Cortex of kidney (tissue), 1 donor: ENCODE measurements around the gene CDR2.
"Not testable (repeated sequence)": the region's sequence is repeated elsewhere in the genome, so short reads cannot be mapped to it uniquely, and the experiment has no call there.

Source experiments
- DNase-seq: peaks from one replicate; lab custom pipeline; 2025; lab: John Stamatoyannopoulos, UW

Gene CDR2

DNA sequence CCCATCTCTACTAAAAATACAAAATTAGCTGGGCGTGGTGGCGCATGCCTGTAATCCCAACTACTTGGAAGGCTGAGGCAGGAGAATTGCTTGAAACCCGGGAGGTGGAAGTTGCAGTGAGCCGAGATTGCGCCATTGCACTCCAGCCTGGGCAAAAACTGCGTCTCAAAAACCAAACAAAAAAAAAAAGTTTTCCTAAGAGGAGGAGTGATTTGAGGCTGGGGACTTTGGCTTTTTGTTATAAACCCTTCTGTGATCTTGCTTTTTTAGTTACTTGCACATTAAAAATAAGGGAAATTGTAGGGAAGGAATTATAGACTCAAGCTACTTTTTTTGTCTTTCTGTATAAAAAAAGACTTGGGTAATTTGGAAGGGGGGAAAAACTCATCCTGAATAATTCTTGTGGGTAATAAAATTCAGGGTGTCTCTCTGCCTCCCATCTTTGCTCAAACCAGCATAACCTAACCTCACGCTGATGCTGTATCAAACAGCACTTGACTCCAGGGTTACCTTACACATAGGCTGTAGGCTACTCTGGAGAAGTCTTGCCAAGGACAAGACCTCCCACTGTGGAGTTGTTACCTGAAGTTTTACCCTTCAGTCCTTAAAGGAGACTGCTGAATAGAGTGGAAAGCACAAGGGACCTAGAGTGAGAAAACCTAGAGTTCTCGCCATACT, 1.7 kb upstream of the CDR2 start:
- DNase-seq = no peak

DNA sequence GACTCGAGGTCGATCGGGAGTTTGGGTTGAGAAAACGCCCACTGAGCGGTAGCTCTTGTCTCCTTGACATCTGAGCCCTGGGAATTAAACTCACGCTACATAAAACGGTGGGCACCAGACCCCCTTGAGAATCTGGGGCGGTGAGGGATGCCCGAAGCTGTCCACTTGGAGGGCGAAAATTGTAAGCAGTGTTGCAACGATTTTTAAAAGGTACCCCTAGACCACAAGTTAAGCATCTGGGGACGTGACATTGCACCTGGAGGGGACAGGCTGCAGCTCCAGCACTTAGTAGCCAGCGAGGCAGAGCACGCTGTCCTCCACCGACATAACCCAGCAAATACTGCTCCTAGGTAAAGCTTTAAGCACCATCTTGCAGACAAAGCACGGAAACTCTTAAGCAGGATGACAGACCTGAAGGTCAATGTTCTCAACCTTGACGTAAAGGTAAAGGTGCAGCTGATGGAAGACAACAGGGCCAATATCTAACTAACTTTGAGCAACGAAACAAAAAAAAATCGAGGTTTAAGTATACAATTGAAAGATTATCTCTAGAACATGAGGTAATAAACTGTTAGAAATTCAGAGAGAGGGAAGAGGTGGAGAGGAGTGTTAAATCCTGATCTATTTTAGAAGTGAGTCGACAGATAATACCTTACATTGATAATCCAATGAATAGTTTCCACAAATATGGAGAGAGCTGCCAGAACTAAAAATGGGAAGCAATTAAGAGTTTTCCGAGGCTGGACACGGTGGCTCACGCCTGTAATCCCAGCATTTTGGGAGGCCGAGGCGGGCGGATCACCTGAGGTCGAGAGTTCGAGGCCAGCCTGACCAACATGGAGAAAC, 921 bp upstream of the CDR2 start:
- no peak for DNase-seq

DNA sequence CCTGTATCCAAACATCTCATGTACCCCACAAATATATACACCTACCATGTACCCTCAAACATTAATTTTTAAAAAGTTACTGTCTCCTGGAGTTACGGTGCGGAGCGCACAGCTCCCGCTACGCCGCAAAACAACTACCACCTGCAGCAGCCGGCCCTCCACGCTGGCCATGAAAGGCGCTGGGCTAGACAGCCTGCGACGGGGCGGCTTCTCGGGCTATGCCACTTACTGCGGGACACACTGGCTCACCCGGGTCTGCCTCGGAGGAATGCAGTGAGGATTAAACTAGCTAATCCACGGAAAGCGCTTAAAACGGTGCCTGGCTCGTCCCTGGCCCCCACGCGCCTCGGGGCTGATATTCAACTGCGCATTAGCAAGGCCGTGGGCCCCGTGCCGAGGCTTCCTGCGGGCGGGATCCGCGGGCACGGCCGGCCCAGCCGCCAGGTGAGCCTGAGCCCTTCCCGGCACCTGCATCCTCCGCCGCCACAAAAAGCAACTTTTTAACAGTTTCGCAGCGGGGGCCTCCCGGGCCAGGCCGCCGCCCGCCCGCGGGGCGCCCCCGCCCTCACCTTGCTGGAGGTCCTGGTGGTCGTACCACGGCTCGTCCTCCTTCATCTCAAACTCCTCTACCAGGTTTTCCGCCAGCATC, 633 bp downstream of the CDR2 start:
- no peak for DNase-seq

DNA sequence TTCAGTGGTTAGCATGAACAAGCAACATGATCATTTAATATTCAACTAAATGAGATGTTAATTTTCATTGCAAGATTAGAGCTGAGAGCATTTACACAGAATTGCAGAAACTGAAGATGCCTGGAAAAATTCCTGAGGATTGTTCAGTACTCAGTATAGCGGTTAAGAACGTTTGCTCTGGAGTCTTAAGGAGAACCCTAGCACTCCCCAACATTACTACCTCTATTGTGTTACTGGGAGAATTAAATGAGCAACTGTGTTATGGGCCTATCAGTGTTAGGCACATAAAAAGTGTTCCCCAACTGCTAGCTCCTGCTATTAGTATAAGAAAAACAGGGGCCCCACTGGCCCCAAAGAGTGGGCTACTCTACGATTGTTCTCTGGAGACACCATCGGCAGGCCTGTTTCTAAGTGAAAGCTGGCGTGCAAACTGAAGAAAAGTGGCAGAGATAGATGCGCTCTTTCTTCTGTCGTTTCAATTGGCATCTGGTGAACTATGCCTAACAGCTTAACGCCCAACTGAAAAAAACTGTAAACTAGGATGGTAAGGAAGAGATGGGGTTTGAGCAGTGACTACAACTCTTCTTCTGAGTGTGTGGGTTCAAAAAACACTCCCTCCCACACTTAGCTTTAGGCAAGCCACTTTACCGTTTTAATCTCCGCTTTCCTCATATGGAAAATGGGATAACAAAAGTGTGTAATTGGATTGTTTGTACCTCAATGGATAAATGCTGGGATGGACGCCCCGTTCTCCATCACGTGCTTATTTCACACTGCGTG, 1.3 kb downstream of the CDR2 start:
- DNase-seq = no peak

DNA sequence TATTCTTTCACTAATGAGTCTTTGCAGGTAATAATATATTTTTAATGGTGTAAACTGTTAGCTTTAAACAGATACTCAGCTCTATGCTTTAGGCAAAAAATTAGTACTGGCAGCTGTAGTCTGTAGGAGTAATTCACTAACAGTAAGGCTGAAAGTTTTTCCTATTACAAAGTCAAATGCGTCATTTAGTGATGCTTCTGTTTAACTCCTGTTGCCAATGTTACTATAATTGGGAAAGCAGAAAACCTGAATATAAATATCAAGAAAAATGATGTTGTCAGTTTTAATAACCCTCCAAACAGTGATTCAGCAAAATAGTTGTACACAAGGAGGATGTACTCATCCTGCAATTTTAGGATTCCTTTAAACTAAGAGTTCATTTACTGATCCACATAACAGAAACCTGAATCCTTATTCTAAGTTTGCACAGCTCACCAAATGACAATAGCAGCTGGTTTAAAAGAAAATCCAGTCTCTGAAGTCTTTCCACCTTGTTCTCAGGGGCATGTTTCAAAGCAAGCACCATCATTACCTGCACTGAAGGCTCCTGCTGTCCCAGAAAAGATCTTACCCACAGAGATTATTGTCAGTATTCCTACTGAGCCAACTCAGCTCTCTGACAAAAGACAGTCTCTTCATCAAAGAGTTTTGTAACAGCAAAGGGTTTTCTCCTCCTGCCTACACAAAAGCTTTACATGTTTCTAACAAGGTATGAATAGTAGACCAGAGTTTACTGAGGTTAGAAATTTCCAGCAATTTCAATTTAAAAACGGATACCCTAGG, 4.2 kb downstream of the CDR2 start:
- no peak for DNase-seq

DNA sequence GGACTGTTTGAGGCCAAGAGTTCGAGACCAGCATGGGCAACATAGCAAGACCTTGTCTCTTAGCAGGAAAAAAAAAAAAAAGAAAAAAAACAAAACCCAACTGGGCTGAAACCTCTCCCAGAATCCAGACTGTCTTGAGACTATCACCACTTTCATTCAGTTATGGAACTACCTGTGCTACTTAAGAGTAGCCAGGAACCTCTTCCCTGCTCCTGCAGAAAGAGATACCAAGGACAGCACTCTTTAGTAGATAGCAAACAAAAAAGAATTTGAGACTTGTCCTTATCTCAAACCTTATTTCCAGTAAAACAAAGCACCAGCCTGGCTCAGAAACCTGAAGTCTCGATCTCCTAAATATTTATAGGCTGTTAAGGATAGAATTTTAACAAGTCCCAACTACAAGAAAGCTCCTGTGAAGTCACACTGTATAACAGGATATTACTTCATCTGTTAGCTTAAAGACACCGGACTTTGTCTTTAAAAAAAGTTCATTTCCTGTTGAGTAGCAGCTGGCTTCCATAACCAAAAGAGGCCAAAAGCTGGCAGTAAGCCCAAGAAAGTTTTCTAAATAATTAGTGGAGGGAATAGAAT, 5.1 kb downstream of the CDR2 start:
- no peak for DNase-seq

DNA sequence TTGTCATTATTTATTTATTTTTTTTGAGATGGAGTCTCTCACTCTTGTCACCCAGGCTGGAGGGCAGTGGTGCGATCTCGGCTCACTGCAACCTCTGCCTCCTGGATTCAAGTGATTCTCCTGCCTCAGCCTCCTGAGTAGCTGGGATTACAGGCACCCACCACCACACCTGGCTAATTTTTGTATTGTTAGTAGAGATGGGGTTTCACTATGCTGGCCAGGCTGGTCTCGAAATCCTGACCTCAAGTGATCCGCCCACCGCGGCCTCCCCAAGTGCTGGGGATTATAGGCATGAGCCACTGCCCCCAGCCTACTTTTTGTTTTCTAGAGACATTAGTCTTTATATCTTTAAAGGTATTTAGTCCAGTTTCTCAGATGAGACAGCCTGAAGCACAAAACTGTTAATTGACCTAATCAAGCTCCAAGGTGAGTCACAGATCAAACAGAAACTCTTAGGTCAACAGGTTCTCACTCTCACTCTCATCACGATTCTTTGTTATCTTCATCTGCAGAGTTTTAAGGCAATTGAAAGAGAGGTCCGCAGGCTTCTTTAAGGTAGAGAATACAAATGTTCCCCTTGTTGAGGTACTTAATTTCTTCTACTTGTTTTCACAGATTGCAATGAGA, 6.1 kb downstream of the CDR2 start:
- not testable (repeated sequence) for DNase-seq

DNA sequence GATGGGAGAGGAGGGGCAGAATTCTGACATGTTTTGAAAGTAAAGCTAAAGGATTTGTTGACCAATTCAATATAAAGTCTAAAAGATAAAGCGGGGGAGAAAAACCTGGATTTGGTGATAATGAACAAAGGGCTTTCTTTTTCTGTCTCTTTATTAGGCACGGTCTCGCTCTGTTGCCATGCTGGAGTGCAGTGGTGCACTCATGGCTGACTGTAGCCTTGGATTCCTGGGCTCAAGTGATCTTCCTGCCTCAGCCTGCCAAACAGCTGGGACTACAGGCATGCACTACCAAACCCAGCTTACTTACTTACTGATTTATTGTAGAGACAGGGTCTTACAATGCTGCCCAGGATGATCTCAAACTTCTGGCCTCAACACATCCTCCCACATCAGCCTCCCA, 7.5 kb downstream of the CDR2 start:
- DNase-seq = no peak

DNA sequence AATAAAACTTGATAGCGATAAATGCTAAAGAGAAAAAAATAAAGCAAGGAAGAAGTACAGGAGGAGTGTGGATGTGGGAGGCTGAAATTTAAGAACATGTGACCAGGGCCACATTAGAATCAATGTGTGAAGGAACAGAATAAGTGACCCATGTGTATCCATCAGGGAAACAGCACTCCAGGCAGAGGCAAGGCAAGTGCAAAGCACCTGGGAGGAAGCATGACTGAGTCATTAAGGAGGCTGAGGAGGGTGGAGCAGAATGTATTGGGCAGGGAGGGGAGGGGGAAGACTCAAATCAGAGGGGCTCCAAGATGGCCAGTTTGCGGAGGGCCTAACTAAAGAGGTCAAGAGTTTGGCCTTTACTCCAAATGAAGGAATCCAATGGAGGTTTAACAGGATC, 8.0 kb downstream of the CDR2 start:
- no peak for DNase-seq

DNA sequence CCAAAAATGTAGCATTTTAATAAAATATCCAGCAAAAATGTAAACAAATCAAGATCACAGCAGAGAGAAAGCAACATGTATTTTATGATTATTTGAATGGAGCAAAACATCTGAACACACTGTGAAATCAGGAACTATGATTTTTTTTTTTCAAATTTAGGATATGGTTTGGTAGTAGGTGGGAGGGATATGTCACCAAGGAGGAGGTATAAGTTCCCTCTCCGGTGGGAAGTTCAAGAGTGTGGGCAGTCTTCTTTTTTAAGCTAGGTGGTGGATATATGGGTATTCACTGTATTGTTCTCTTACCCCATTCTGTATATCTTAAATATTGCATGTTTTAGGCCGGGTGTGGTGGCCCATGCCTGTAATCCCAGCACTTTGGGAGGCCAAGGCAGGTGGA, 10.2 kb downstream of the CDR2 start:
- no peak for DNase-seq

DNA sequence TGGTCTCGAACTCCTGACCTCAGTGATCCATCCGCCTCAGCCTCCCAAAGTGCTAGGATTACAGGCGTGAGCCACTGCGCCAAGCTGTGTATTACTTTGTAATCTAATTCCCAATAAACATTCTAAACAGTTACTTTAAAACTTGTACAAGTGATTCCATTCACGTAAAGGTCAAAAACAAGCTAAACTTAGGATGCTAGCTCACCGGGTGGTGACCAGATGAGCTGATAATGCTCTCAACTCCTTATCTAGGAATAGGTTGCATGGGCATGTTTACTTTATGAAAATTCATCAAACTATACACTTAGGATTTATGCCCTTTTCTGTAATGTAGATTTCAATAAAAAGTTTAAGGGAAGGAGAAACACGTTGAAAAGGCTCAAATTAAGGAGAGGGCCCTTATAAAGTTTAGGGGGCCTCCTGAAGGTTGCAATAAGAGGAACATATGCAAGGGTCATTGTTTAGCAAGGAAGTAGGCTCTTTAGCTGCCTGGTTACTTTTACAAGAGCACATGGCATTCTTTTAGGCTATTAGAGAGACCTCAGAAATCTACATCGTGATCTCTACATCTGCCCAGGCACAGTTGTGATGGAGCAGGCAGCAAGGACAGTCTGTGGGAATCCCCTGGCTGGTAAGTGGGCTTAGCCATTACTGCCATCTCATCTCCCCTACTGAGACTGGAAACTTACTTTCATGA, 13.3 kb downstream of the CDR2 start:
- DNase-seq = no peak

DNA sequence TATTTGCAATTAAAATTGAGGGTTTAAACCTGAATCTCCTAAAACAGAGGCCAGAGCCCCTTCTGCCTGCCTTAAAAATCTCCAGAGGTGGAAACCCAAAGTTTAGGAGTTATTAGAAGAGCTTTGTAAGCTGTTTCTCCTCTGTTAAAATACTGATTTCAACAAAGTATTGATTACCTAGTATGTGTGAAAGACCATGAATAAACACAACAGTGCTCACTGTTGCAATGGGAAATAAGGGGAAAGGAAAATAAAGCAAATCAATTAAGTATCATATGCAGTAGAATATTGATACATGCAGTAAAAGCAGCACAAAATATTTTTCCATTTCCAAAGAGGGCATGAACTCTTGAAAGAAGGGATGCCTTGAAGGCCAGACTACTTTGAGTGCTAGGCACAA, 14.7 kb downstream of the CDR2 start:
- no peak for DNase-seq

DNA sequence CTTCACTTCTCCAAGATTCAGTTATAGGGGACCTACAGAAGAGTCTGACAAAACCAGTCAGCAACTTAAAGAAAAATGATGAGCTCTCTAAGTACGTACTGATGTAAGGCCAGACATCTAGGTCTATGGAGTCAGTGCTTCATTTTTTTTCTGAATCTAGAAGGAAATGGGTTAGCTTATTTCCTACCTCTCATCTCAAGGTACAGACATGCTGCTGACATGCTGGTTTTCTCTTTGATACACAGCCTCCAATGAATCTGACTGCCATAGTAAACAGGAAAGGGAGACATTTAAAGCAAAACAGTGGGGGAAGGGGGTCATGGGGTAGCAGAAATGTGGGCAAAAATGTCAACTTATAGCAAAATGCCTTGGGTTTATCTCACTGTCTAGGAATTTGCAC, 16.4 kb downstream of the CDR2 start:
- DNase-seq = no peak

DNA sequence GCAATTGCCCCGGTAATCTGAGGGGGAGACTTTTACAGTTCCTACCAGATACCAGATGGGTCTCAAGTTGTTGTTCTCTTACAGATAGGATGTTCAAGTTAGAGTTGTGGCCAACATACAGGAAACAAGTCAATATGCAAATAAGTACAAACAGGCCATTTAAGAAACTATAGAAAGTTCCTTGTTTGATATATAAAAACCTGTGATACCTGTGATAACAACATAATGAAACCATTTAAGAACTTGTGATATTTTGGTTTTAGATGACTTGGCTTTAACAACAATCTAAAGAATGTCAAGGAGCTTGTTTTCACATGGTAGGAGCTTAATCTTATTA, 16.8 kb downstream of the CDR2 start:
- no peak for DNase-seq

DNA sequence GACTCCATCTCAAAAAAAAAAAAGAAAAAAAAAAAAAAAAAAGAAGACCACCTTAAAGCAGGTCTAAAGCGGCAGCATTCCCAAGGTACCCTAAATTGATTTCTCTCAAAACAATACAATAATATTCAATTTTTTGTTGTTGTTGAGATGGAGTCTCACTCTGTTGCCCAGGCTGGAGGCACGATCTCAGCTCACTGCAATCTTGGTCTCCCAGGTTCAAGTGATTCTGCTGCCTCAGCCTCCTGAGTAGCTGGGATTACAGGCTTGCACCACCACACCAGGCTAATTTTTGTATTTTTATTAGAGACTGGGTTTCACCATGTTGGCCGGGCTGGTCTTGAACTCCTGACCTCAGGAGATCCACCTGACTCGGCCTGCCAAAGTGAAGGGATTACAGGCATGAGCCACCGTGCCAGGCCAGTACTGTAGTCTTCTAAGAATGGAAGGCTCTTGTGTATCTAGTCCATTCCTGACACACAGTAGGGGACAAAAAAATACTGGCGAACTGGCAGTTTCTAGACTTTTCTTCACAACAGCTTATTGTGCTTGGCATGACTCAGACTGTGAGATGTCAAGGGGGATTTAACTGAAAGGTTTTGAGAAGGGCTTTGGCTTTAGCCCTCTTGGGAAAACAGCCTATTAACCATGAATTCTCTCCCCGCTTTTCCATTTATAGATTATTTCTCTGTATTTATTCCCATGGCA, 17.3 kb downstream of the CDR2 start:
- DNase-seq = no peak

DNA sequence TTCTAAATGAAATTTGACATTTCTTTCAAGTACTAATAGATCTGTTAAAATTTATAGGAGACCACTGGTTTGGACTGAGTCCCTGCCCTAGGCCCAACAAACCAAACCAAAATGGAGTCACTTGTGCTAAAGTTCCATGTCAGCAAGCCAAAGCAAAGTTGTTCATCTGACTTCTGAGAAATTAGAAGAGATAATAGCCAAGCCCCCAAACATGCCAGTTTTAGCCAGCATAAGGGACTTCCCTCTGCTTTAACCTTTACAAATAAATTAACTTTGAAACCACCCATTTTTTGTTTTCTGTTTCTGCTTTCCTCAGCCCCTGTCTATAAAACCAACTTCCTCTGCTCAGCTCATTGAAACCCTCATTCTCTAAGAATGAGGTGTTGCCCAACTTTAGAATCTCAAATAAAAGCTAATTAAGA, 18.9 kb downstream of the CDR2 start:
- DNase-seq = no peak

DNA sequence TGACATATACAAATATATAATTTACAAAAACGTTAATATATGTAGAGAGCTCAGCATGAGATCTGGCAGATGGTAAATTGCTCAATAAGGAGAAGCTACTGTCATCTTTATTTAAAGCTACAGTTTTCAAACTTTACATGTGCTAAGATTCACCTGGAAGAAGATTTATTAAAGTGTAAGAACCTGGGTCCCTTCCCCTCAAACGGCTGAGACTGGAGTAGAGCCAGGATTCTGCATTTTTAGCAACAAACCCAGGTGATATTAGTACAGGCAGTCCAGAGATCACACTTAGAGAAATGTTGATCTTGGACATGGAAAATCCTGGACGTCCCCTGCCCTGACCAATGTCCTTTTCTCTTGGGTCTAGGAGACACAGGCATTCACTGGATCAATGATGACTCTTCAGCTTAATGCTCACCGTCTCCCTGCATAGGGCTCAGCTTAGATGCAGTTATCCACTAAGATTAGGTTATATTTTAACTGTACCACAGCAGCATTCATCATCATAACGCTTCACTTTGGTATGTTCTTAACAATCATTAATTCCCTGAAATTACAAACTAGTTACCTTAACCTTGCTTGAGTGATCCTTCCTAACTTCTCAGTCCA, 20.4 kb downstream of the CDR2 start:
- no peak for DNase-seq

DNA sequence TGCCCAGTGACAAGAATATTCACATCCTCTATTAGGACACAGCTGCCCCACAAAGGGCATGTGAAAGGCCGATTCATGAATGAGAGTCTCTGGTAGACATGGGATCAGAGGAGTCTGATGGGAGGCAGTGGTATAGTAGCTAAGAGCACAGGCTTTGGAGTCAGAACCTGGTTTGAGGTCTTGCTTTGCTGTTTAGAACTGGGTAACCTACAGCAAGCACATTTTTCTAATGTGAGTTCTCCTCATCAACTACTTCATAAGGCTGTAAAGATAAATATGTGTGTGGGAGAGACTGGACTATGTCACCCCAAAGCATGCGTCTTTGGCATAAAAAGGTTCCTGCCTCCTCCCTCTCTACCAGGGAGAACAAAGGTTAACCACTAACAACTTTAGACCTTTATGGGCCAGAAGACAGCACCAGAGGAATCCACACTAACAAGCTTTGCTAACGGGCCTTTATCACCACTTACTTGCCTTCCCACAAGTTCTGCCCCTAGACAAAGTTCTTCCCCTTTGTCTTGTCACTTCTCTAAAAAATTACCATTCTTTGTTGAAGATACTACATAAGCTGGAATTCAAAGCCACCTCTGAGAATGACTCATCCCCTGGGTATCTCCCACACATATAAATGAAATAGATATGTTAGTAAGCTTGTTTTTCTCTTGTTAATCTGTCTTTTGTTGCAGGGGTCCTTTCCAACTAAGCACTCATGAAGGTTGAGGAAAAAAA, 21.1 kb downstream of the CDR2 start:
- DNase-seq = no peak
